ENCODE measurements around the gene GNA12. TPM values are rescaled to one million over a fixed set of nuclear protein-coding genes. Genes with fewer than 3 reads are reported as not detected.

Gene GNA12
- total RNA-seq, 2 experiments from 2014 or later, result 14.1 to 15.0 TPM

DNA sequence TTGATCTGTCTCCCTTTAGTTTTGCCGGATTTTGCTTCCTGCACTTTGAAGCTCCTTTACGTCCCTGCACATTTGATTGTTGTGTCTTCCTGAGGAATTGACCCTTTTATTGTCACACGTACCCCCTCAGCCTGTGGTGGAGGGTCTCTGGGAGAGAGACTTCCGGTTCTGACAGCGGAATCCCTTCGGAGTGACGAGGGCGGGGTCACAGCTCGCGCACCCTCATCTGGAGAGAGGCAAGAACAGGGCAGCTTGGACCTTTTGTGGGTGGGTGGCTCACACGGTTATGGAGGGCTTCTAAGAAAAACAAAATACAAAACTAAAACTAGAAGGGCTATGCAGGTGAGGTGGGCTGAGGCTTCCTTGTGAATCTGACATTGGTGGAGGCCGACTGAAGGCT, 130.1 kb downstream of the GNA12 start:
- intact Hi-C loops (cut with micrococcal nuclease), result loop anchor here (1.0 kb wide), 1 partner anchor 43 kb away; no protein-coding TSS in a partner anchor
- Mint-ChIP-seq H3K27me3 (ENCODE audit: low read depth) (peaks cover 6% of the 10 kb centered on the region), H3K4me3 (no peak overlapping the region), H3K9me3 (no peaks in the 10 kb centered on the region), H3K36me3 (ENCODE audit: low read depth) (no peaks in the 10 kb centered on the region), H3K27ac (no peak overlapping the region), H3K4me1 (ENCODE audit: low read depth) (peaks cover 68% of the 10 kb centered on the region)
- CTCF ChIA-PET, result interaction anchor here (0.6 to 2.7 kb wide), 6 partner anchors 10 to 45 kb away, joined by 3 to 15 read pairs (median 4); no protein-coding TSS in a partner anchor
- DNase-seq, result no peak

DNA sequence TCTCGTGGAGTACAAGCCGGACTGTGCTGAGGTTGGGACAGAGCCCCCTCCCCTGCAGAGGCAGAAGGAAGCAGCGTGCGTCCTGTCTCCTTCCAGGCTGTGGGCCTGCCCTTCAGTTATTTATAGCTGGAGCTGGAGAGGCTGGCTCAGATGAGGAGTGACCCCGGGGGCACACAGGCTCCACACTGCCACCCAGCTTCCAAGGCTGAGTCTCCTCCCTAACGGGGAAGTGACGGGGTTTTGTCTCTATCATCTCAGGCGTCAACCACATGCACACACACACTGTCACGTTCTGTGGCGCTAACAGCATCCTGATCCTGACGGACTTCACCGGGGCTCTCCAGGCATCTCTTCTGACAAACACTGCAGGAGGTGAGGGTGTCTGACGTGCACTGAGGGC, 130.7 kb downstream of the GNA12 start:
- Mint-ChIP-seq H3K4me1 (ENCODE audit: low read depth) (peaks cover 62% of the 10 kb centered on the region), H3K27me3 (ENCODE audit: low read depth) (peaks cover 6% of the 10 kb centered on the region), H3K27ac (no peak overlapping the region), H3K36me3 (ENCODE audit: low read depth) (no peaks in the 10 kb centered on the region), H3K9me3 (no peaks in the 10 kb centered on the region), H3K4me3 (no peak overlapping the region)
- CTCF ChIA-PET, result interaction anchor here (0.7 to 2.7 kb wide), 3 partner anchors 10 to 109 kb away, joined by 3 to 15 read pairs (median 5); no protein-coding TSS in a partner anchor
- intact Hi-C loops (cut with micrococcal nuclease), result loop anchor here (1.0 kb wide), 1 partner anchor 42 kb away; no protein-coding TSS in a partner anchor
- DNase-seq, result no peak

DNA sequence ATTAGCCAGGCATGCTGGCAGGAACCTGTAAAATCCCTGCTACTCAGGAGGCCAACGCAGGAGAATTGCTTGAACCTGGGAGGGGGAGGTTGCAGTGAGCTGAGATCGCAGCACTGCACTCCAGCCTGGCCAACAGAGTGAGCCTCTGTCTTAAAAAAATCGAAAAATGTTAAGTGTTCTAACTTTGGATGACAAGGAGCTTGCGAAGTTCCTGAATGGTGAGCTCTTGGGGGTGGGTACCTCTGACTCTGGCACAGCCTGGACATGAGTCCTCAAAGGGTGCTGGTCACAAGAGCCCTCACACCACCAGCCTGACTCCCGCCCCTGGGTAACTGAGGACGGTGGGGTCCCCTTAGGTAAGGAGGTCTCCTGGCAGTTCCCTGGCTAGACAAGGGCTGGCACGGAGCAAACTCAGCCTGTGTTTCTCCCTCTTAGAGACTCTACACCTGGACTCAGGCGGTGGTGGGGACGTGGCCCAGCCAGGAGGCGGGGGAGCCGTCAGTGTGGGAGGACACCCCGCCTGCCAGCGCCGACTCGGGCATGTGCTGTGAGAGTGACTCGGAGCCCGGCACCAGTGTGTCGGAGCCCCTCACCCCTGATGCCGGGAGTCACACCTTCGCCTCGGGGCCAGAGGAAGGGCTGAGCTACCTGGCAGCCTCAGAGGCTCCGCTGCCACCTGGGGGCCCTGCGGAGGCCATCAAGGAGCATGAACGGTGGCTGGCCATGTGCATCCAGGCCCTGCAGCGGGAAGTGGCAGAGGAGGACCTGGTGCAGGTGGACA, 132.0 kb downstream of the GNA12 start:
- Mint-ChIP-seq H3K9me3 (no peaks in the 10 kb centered on the region), H3K27ac (no peak overlapping the region), H3K27me3 (ENCODE audit: low read depth) (peaks cover 6% of the 10 kb centered on the region), H3K4me3 (no peak overlapping the region), H3K36me3 (ENCODE audit: low read depth) (no peaks in the 10 kb centered on the region), H3K4me1 (ENCODE audit: low read depth) (peaks cover 49% of the 10 kb centered on the region)
- DNase-seq, result no peak
- CTCF ChIA-PET, result interaction anchor here (0.6 to 4.3 kb wide), 7 partner anchors 13 to 262 kb away, joined by 3 to 54 read pairs (median 15); no protein-coding TSS in a partner anchor
- intact Hi-C loops (cut with micrococcal nuclease), result no loop called here

GRCh38 chr7:2710901-2711551, 133.1 kb downstream of the GNA12 start:
- H3K27me3 Mint-ChIP-seq (ENCODE audit: low read depth), result peaks cover 5% of the 10 kb centered on the region
- CTCF ChIA-PET, result interaction anchor here (0.6 to 4.3 kb wide), 19 partner anchors 8 to 363 kb away, joined by 3 to 54 read pairs (median 4); no protein-coding TSS in a partner anchor
- no peaks in the 10 kb centered on the region for H3K9me3 Mint-ChIP-seq
- H3K4me1 Mint-ChIP-seq (ENCODE audit: low read depth), result peaks cover 39% of the 10 kb centered on the region
- H3K36me3 Mint-ChIP-seq (ENCODE audit: low read depth), result no peaks in the 10 kb centered on the region
- H3K4me3 Mint-ChIP-seq, result no peak overlapping the region
- peak; percentile 63 for DNase-seq
- H3K27ac Mint-ChIP-seq, result no peak overlapping the region
- intact Hi-C loops (cut with micrococcal nuclease), result no loop called here

GRCh38 chr7:2710286-2710655, 133.8 kb downstream of the GNA12 start:
- peak overlapping the region; percentile 57 for H3K4me3 Mint-ChIP-seq
- H3K4me1 Mint-ChIP-seq (ENCODE audit: low read depth), result peaks cover 31% of the 10 kb centered on the region
- H3K9me3 Mint-ChIP-seq, result no peaks in the 10 kb centered on the region
- H3K27me3 Mint-ChIP-seq (ENCODE audit: low read depth), result peaks cover 5% of the 10 kb centered on the region
- intact Hi-C loops (cut with micrococcal nuclease), result no loop called here
- CTCF ChIA-PET, result interaction anchor here (0.6 to 4.3 kb wide), 43 partner anchors 9 to 363 kb away, joined by 3 to 54 read pairs (median 3); no protein-coding TSS in a partner anchor
- no peaks in the 10 kb centered on the region for H3K36me3 Mint-ChIP-seq (ENCODE audit: low read depth)
- DNase-seq, result peak; percentile 53
- no peak overlapping the region for H3K27ac Mint-ChIP-seq

DNA sequence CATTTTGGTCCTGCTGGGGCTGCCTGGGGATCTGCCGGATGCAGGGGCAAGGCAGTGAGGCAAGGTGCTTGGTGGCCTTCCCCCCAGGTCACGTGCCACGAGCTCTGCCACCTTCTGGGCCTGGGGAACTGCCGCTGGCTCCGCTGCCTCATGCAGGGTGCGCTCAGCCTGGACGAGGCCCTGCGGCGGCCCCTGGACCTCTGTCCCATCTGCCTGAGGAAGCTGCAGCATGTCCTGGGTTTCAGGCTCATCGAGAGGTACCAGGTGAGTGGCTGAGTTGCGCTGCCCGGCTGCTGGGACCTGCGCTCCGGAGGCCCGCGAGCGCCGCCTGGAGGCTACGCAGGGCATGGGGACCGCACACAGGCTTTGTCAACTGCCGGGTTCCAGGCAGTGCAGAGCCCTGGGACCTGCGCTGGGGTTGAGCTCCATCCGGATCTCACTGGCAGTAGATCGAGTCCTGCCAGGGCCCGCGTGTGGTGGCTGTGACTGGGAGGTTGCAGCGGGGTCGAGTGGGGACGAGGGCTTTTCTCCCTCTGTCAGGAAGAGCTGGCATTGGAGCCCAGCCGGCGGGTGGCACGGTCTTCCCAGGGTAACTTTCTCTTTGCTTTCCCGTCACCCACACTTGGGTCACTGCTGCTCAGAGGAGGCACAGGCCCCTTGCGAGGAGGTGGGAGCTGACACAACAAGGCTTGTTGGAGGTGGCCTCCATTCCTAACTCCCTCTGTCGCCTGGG, 134.4 kb downstream of the GNA12 start:
- Mint-ChIP-seq H3K27ac (peak overlapping the region; percentile 63), H3K4me3 (peak overlapping the region; percentile 57), H3K9me3 (peaks cover 2% of the 10 kb centered on the region), H3K36me3 (ENCODE audit: low read depth) (no peaks in the 10 kb centered on the region), H3K27me3 (ENCODE audit: low read depth) (peaks cover under 1% of the 10 kb centered on the region), H3K4me1 (ENCODE audit: low read depth) (peaks cover 26% of the 10 kb centered on the region)
- intact Hi-C loops (cut with micrococcal nuclease), result loop anchor here (1.0 kb wide), 2 partner anchors 38 to 258 kb away; no protein-coding TSS in a partner anchor
- peak; percentile 84 for DNase-seq
- CTCF ChIA-PET, result interaction anchor here (0.6 to 4.3 kb wide), 45 partner anchors 8 to 329 kb away, joined by 3 to 54 read pairs (median 3); no protein-coding TSS in a partner anchor

DNA sequence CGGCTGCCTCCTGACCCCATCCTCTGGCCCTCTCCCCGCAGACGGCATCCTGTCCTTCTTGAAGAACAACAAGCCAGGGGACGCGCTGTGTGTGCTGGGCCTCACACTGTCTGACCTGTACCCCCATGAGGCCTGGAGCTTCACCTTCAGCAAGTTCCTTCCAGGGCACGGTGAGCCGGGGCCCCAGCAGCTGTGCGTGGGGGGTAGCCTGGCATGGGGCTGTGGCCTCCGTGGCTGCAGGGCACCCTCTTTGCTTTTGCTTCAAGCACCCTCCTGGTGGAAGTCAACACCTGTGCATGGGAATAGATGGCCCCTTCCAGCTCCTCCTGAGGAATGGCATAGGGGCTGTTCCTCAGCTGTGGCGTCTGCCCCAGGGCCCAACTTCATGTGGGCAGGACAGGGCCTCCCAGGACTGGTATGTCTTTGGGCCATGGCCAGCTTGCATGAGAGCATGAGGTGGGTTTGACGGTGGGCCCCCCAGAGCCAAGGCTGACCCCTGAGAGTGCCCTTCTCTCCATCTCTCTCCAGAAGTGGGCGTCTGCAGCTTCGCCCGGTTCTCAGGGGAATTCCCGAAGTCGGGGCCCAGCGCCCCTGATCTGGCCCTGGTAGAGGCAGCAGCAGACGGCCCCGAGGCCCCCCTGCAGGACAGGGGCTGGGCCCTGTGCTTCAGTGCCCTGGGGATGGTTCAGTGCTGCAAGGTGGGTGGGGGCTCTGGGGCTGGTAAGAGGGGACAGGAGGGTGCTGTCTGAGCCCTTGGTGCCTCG, 135.4 kb downstream of the GNA12 start:
- Mint-ChIP-seq H3K9me3 (peaks cover 2% of the 10 kb centered on the region), H3K27ac (no peak overlapping the region), H3K36me3 (ENCODE audit: low read depth) (no peaks in the 10 kb centered on the region), H3K4me3 (no peak overlapping the region), H3K27me3 (ENCODE audit: low read depth) (no peaks in the 10 kb centered on the region), H3K4me1 (ENCODE audit: low read depth) (peaks cover 21% of the 10 kb centered on the region)
- CTCF ChIA-PET, result interaction anchor here (0.6 to 4.3 kb wide), 22 partner anchors 10 to 505 kb away, joined by 3 to 54 read pairs (median 4); no protein-coding TSS in a partner anchor
- no peak for DNase-seq
- intact Hi-C loops (cut with micrococcal nuclease), result loop anchor here (1.0 kb wide), 2 partner anchors 37 to 257 kb away; no protein-coding TSS in a partner anchor

DNA sequence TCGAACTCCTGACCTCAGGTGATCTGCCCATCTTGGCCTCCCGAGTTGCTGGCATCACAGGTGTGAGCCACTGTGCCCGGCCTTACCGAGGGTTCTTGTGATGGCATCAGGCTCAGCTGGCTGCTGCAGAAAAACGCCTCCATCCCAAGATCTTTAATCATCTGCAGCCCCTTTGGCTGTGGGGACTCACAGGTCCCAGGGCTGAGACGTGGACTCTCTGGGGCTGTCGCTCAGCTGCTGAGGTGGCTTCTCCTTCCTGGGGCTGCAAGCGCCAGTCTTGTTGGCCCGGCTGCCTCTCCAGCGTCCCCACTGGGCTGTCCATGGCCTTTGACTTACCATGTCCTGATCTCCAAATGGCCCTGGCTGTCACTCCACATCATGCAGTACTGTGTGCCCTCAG, 136.1 kb downstream of the GNA12 start:
- Mint-ChIP-seq H3K27ac (no peak overlapping the region), H3K36me3 (ENCODE audit: low read depth) (no peaks in the 10 kb centered on the region), H3K4me1 (ENCODE audit: low read depth) (peaks cover 19% of the 10 kb centered on the region), H3K9me3 (peaks cover 2% of the 10 kb centered on the region), H3K4me3 (no peak overlapping the region), H3K27me3 (ENCODE audit: low read depth) (no peaks in the 10 kb centered on the region)
- intact Hi-C loops (cut with micrococcal nuclease), result no loop called here
- CTCF ChIA-PET, result interaction anchor here (1.0 to 4.3 kb wide), 4 partner anchors 36 to 99 kb away, joined by 4 to 54 read pairs (median 6); no protein-coding TSS in a partner anchor
- no peak for DNase-seq

- peaks cover 19% of the 10 kb centered on the region for H3K4me1 Mint-ChIP-seq (ENCODE audit: low read depth)
- CTCF ChIA-PET, result interaction anchor here (0.6 to 1.3 kb wide), 3 partner anchors 36 to 256 kb away, joined by 4 to 5 read pairs (median 4); no protein-coding TSS in a partner anchor
- no peak for DNase-seq
- peaks cover 2% of the 10 kb centered on the region for H3K9me3 Mint-ChIP-seq
- H3K36me3 Mint-ChIP-seq (ENCODE audit: low read depth), result no peaks in the 10 kb centered on the region
- H3K4me3 Mint-ChIP-seq, result no peak overlapping the region
- intact Hi-C loops (cut with micrococcal nuclease), result no loop called here
- H3K27me3 Mint-ChIP-seq (ENCODE audit: low read depth), result no peaks in the 10 kb centered on the region
- H3K27ac Mint-ChIP-seq, result no peak overlapping the region
These were observed 136.6 kb downstream of the GNA12 start for GRCh38 chr7:2707481-2707880.

GRCh38 chr7:2706685-2707126, 137.4 kb downstream of the GNA12 start:
- Mint-ChIP-seq H3K27ac (no peak overlapping the region), H3K4me1 (ENCODE audit: low read depth) (peaks cover 19% of the 10 kb centered on the region), H3K9me3 (peaks cover 2% of the 10 kb centered on the region), H3K27me3 (ENCODE audit: low read depth) (no peaks in the 10 kb centered on the region), H3K36me3 (ENCODE audit: low read depth) (no peaks in the 10 kb centered on the region), H3K4me3 (no peak overlapping the region)
- intact Hi-C loops (cut with micrococcal nuclease), result no loop called here
- DNase-seq, result no peak
- CTCF ChIA-PET, result interaction anchor here (0.9 to 1.3 kb wide), 3 partner anchors 12 to 256 kb away, joined by 3 to 4 read pairs (median 3); no protein-coding TSS in a partner anchor

Data from activated naive CD4-positive, alpha-beta T cell treated with anti-CD3 and anti-CD28 coated beads for 36 hours (primary cell).